GM21526 (cell line): ENCODE measurements around the gene UTP25.
"Not testable (repeated sequence)": the region's sequence is repeated elsewhere in the genome, so short reads cannot be mapped to it uniquely, and the experiment has no call there.

ENCODE experiments used
- ATAC-seq: cut with Tn5 transposase; IDR thresholded peaks from one replicate; pipeline ENCODE4 v1.9.1; 2021; ENCODE audit warnings: moderate library complexity; ENCODE audit not compliant: unreplicated experiment, low FRiP score

Gene UTP25

DNA sequence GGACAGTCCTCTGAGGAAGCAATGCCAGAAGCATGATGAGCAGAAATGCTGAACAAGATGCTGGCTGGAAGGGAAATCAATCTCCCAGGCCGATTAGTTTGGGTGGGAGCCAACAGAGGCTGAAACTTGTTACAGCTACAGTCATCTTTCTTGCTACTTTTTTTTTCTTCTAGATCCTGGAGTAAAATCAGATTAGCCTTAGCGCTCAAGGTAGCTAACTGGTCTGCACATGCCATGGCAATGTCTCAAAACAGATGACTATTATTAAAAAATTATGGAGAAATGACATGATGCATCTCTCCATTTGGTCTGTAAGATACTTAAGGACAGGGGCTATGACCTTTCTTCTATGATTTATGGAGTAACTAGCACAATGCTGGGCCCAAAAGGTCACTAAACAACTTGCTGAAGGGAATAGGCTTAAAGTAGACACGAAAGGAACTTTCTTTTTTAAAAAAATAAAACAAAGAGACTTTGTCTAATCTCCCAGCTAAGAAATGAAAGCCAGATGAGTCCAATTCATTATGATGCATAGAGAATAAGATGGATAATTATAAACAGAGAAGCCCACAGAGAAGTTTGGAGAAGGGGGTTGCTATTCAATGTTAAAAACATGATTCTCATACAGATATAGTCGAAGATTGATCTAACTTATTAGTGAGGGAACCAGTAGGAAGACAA, 42.5 kb downstream of the UTP25 start:
- ATAC-seq = no peak

GRCh38 chr1:209871006-209871405, 43.2 kb downstream of the UTP25 start:
- no peak for ATAC-seq

- no peak for ATAC-seq
These were observed 43.7 kb downstream of the UTP25 start for GRCh38 chr1:209871430-209871829.

GRCh38 chr1:209873067-209873799, 45.5 kb downstream of the UTP25 start:
- no peak for ATAC-seq

GRCh38 chr1:209875515-209875914, 47.7 kb downstream of the UTP25 start:
- ATAC-seq = no peak

DNA sequence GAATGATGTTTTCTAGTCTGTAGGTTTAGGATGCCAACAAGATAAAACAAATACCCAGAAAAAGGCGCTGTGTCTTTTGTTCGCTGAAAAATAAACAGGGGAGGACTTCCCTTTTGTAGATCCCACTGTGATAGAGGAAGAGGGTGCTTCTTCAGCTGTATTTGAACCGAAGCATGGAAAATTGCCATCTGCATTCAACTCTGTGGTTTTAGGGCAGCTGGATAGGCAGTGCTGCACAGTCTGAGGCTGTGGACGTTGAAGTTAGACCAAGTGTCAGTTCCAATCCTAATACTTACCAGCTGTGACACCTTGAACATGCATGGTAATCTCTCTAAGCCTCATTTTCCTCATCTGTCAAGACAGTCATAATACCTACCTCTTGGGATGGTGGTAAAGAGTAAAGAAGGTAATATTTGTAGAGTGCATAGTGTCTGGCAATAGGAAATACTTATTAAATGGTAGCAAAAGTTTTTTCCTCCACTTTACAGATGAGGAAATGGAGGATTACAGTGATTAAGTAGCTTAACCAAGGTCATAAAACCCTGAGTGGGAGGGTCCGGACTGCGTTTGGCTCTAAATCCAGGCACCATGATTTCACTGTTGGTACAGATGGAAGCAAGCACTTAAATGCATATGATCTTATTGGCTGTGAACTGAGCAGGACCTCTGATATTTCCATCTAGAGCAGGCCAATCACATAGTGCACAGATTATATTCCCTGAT, 48.5 kb downstream of the UTP25 start:
- ATAC-seq = no peak

DNA sequence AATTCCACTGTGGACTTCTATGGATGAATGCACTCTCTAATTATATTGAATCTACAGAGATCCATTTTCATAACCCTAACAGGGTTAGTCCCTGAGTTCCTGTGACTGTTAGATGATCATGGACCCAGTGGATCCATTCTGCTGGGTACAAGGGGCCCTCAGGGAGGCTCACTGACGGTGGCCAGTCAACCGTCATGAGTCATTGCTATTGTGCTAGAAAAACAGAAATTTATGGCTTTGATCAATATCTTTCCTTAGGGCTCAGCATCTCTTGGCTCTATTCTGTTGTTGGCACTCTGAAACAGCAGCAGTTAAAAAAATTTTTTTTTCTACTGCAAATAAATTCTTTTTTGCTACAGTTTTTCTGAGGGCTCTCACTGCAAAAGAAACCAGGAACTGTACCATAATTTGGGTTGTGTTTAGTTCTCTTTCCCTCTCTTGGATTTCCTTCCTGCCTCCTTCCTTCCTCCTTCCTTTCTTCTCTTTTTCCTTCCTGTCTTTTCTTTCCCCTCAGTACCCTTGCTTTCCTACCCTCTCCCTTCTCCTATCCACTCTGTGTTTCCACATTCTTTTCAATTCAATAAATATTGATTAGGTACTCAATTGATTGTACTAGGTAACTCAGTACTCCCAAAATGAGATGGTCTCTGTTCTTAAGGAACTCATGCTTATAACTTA, 49.5 kb downstream of the UTP25 start:
- no peak for ATAC-seq

- no peak for ATAC-seq
These were observed 51.2 kb downstream of the UTP25 start for GRCh38 chr1:209878964-209879363.

DNA sequence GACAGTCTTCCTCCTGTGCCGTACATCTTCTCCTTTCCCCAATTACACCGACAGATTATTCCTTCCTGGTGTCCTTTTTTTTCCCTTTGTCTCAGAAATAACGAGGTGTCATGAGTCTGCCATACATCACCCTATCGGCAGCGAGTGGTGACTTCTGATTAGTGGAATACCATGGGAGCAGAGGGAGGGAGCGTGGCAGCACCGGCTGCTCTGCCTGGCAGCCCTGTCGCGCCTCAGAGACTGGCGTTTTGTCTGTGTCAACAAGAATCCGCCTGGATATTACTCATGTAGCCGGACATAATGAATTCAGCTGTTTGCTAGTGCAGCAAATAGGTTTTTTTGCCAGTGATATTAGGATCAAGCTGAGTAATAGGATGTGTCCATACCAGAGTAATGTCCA, 51.8 kb downstream of the UTP25 start:
- no peak for ATAC-seq

DNA sequence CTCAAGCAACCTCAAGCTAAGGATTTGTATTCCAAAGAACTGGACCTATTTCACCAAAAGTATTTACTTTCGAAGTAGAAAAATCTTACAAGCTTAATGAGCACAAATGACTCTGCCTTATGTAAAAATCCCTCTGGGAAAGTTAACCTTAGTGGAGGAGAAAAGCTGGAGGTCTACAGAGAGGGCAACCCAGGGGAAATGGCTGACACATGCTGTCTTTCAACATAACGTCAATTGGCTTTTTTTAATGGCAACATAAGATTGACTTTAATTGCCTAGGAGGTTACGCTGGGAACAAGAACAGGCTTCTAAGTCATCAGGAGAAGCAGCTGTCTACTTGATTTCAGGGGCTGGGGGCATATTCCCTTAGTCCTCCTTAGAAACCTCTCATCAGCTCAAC, 52.3 kb downstream of the UTP25 start:
- ATAC-seq = no peak

GRCh38 chr1:209881619-209882018, 53.8 kb downstream of the UTP25 start:
- ATAC-seq = no peak

GRCh38 chr1:209882286-209882685, 54.5 kb downstream of the UTP25 start:
- ATAC-seq = no peak

DNA sequence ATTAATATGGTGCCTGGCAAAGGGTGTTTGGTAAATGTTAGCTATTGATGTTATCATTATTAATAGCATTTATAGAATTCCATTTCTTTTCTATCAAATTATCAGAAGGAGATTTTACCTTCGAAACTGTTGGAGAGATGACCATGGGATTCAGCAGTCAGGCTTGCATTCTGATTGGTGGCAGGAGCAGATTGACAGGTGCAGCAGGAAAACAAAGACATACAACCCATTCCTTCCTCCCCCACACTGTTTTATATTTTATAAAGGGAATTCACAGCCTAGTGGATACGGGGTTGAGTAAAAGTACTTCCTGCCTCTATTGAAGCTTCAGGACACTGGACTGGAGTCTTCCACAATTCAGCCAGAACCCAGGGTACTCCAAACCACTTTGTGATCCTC, 55.2 kb downstream of the UTP25 start:
- ATAC-seq = no peak

- no peak for ATAC-seq
These were observed 55.7 kb downstream of the UTP25 start for GRCh38 chr1:209883341-209883971.

DNA sequence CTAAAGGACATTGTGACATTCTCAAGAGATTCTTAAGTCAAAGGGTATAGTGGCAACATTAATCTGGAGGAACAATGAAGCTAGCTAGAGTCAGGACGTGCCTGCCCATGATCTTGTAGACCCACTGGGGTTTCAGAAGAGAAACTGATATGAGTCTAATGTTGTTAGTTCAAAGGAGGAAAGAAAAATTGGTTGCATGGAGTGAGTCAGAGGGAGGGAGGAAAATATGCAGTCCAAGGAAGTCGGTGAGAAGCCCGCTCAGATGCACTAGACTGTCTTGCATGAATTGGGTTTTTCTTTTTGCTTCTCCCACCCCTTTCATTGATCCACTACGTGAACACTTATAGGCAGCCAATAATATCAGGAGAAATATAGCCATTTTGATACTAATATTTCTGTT, 56.5 kb downstream of the UTP25 start:
- ATAC-seq = no peak

- ATAC-seq = peak; percentile 61
These were observed 56.9 kb downstream of the UTP25 start for GRCh38 chr1:209884665-209885117.

GRCh38 chr1:209885403-209886218, 57.8 kb downstream of the UTP25 start:
- ATAC-seq = no peak

GRCh38 chr1:209886219-209886536, 58.4 kb downstream of the UTP25 start:
- ATAC-seq = no peak

DNA sequence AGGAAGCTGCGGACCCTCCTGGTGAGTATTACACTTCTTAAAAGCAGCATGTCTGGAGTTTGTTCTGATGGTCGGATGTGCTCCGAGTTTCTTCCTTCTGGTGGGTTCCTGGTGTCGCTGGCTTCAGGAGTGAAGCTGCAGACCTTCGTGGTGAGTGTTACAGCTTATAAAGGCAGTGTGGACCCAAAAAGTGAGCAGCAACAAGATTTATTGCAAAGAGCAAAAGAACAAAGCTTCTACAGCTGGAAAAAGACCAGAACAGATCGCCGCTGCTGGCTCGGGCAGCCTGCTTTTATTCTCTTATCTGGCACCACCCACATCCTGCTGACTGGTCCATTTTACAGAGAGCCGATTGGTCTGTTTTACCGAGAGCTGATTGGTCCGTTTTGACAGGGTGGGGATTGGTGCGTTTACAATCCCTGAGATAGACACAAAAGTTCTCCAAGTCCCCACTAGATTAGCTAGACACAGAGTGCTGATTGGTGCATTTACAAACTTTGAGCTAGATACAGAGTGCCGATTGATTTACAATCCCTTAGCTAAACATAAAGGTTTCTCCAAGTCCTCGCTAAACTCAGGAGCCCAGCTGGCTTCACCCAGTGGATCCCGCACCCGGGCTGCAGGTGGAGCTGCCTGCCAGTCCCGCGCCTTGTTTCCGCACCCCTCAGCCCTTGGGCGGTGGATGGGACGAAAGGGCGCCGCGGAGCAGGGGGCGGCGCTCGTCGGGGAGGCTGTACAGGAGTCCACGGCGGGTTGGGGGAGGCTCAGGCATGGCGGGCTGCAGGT, 60.7 kb downstream of the UTP25 start:
- not testable (repeated sequence) for ATAC-seq
